Measurements from ENCODE around the gene DOCK8.

DNA sequence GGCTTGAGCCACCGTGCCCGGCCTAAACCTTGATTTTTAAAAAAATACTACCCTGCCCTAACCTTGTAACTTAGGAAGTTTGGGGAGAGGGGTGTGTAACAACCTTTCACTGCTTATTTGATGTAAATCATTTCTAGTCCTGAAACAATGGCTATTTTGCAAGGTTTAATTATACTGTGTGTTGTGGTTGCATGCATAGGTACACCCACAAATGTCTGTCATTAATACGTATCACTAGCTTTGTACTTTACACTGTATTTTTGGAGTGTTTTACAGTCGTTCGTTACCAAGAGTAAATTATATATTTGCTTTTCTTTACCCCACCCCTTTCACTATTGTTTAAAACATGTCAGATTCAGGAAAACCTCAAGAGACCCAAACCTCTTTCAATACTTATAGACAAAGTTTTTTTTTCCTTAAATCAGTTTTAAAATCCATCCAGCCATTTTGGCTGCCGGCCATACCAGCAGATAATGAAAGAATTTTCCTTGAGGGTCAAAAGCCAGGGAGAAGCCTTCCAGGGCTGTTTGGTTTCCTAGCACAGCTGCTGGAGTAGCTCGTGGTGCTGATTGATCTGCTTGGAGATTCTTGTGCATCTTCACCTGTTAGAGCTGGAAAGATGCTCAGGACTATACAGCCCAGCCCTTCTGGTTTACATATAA is 50.7 kb downstream of the DOCK8 start:
- TF ChIP-seq POLR2A (IDR thresholded peaks at IDR 0.05) (no peak), POLR2AphosphoS5 (IDR thresholded peaks at IDR 0.05) (no peak)
- TF ChIP-seq, protein P1, sequence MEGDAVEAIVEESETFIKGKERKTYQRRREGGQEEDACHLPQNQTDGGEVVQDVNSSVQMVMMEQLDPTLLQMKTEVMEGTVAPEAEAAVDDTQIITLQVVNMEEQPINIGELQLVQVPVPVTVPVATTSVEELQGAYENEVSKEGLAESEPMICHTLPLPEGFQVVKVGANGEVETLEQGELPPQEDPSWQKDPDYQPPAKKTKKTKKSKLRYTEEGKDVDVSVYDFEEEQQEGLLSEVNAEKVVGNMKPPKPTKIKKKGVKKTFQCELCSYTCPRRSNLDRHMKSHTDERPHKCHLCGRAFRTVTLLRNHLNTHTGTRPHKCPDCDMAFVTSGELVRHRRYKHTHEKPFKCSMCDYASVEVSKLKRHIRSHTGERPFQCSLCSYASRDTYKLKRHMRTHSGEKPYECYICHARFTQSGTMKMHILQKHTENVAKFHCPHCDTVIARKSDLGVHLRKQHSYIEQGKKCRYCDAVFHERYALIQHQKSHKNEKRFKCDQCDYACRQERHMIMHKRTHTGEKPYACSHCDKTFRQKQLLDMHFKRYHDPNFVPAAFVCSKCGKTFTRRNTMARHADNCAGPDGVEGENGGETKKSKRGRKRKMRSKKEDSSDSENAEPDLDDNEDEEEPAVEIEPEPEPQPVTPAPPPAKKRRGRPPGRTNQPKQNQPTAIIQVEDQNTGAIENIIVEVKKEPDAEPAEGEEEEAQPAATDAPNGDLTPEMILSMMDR (IDR thresholded peaks at IDR 0.05 in 8 of 11, conservative IDR thresholded peaks at IDR 0.05 in 3 of 11): no peak
